Mesenchymal stem cell (in vitro differentiated cells and primary cell): ENCODE measurements around the gene LYPD4.

Experiments
- DNase-seq: peaks from one replicate; pipeline ENCODE4 v3.0.0-alpha.2; 2013
- H2AFZ ChIP-seq: one replicate; pipeline ENCODE4 v1.6.1; 2013; ENCODE audit warnings: low read depth, mild to moderate bottlenecking, control low read depth, inconsistent platforms, low read length, moderate library complexity
- H2AK5ac ChIP-seq: 2 replicates; pipeline ENCODE4 v1.6.1; 2013; ENCODE audit warnings: low read length, moderate library complexity, mild to moderate bottlenecking, inconsistent platforms; ENCODE audit not compliant: severe bottlenecking
- H2BK120ac ChIP-seq: one replicate; pipeline ENCODE4 v1.6.1; 2013; ENCODE audit warnings: low read depth, mild to moderate bottlenecking, inconsistent platforms, low read length, moderate library complexity
- H2BK12ac ChIP-seq, 2 experiments: one replicate each; pipeline ENCODE4 v1.6.1; 2013; ENCODE audit warnings: inconsistent platforms in 2 of 2, low read length in 2 of 2, mild to moderate bottlenecking in 2 of 2, moderate library complexity in 2 of 2, control low read depth in 1 of 2
- H2BK15ac ChIP-seq: one replicate; pipeline ENCODE4 v1.6.1; 2013; ENCODE audit warnings: mild to moderate bottlenecking, low read depth, inconsistent platforms; ENCODE audit not compliant: poor library complexity, severe bottlenecking
- H2BK5ac ChIP-seq: 2 replicates; pipeline ENCODE4 v1.6.1; 2013; ENCODE audit warnings: low read depth, mild to moderate bottlenecking, low read length, control low read depth, inconsistent platforms; ENCODE audit not compliant: poor library complexity, severe bottlenecking
- H3K14ac ChIP-seq, 2 experiments: one replicate each; pipeline ENCODE4 v1.6.1; 2013; ENCODE audit warnings: inconsistent platforms in 2 of 2, low read length in 2 of 2, control low read depth in 1 of 2, mild to moderate bottlenecking in 1 of 2, moderate library complexity in 1 of 2
- H3K18ac ChIP-seq, 2 experiments: one replicate each; pipeline ENCODE4 v1.6.1; 2013; ENCODE audit warnings: inconsistent platforms in 2 of 2, low read length in 2 of 2, control low read depth in 1 of 2, low read depth in 1 of 2, mild to moderate bottlenecking in 1 of 2
- H3K23ac ChIP-seq, 2 experiments: one replicate each; pipeline ENCODE4 v1.6.1; 2013; ENCODE audit warnings: inconsistent platforms in 2 of 2, low read length in 2 of 2, mild to moderate bottlenecking in 2 of 2, moderate library complexity in 2 of 2, control low read depth in 1 of 2
- H3K27ac ChIP-seq: 2 replicates; pipeline ENCODE4 v1.5.1; 2013; ENCODE audit warnings: mild to moderate bottlenecking, moderate library complexity, low read length, control low read depth, inconsistent platforms; ENCODE audit not compliant: poor library complexity, severe bottlenecking
- H3K27me3 ChIP-seq, 2 experiments: 2 replicates each; pipeline versions ENCODE4 v1.6.1 to v1.7.0; 2013; ENCODE audit warnings: low read length in 2 of 2, mild to moderate bottlenecking in 2 of 2, moderate library complexity in 2 of 2, control low read depth in 1 of 2, inconsistent platforms in 1 of 2; ENCODE audit not compliant: control insufficient read depth in 1 of 2, insufficient read depth in 1 of 2
- H3K36me3 ChIP-seq, 2 experiments: 2 replicates each; pipeline versions ENCODE4 v1.6.1 to v1.7.0; 2013; ENCODE audit warnings: low read length in 2 of 2, control low read depth in 1 of 2, inconsistent platforms in 1 of 2, low read depth in 1 of 2, mild to moderate bottlenecking in 1 of 2; ENCODE audit not compliant: insufficient read depth in 2 of 2, control insufficient read depth in 1 of 2
- H3K4ac ChIP-seq, 2 experiments: one replicate each; pipeline ENCODE4 v1.6.1; 2013; ENCODE audit warnings: inconsistent platforms in 2 of 2, low read length in 2 of 2, mild to moderate bottlenecking in 2 of 2, moderate library complexity in 2 of 2, control low read depth in 1 of 2, low read depth in 1 of 2
- H3K4me1 ChIP-seq: 2 replicates; pipeline ENCODE4 v1.6.1; 2013; ENCODE audit warnings: low read depth, low read length, control low read depth; ENCODE audit not compliant: control insufficient read depth, insufficient read depth
- H3K4me2 ChIP-seq: 2 replicates; pipeline ENCODE4 v1.6.1; 2013; ENCODE audit warnings: low read length, mild to moderate bottlenecking, inconsistent platforms; ENCODE audit not compliant: poor library complexity, severe bottlenecking
- H3K4me3 ChIP-seq, 2 experiments: 2 replicates each; pipeline versions ENCODE4 v1.5.1 to v1.7.0; 2013; ENCODE audit warnings: low read length in 2 of 2, mild to moderate bottlenecking in 2 of 2, control low read depth in 1 of 2, low read depth in 1 of 2; ENCODE audit not compliant: insufficient read depth in 1 of 2
- H3K79me1 ChIP-seq: replicated peaks from 2 replicates; pipeline ENCODE4 v1.6.1; 2013; ENCODE audit warnings: mild to moderate bottlenecking, control low read depth, low read length, inconsistent platforms; ENCODE audit not compliant: poor library complexity, severe bottlenecking
- H3K9ac ChIP-seq: 2 replicates; pipeline ENCODE4 v1.7.0; 2013; ENCODE audit warnings: mild to moderate bottlenecking, low read length, moderate library complexity
- H3K9me3 ChIP-seq: 2 replicates; pipeline ENCODE4 v1.7.0; 2013; ENCODE audit warnings: mild to moderate bottlenecking, low read length; ENCODE audit not compliant: control insufficient read depth
- H4K8ac ChIP-seq: one replicate; pipeline ENCODE4 v1.6.1; 2013; ENCODE audit warnings: inconsistent platforms, mild to moderate bottlenecking, low read length, moderate library complexity
- H4K91ac ChIP-seq: one replicate; pipeline ENCODE4 v1.6.1; 2013; ENCODE audit warnings: mild to moderate bottlenecking, low read length, inconsistent platforms
- WGBS: methylation state at CpG from one replicate; pipeline ENCODE4 v1.1.7; 2013; ENCODE audit warnings: mixed read lengths; 5-methylcytosine and 5-hydroxymethylcytosine counted together

LYPD4 gene

DNA sequence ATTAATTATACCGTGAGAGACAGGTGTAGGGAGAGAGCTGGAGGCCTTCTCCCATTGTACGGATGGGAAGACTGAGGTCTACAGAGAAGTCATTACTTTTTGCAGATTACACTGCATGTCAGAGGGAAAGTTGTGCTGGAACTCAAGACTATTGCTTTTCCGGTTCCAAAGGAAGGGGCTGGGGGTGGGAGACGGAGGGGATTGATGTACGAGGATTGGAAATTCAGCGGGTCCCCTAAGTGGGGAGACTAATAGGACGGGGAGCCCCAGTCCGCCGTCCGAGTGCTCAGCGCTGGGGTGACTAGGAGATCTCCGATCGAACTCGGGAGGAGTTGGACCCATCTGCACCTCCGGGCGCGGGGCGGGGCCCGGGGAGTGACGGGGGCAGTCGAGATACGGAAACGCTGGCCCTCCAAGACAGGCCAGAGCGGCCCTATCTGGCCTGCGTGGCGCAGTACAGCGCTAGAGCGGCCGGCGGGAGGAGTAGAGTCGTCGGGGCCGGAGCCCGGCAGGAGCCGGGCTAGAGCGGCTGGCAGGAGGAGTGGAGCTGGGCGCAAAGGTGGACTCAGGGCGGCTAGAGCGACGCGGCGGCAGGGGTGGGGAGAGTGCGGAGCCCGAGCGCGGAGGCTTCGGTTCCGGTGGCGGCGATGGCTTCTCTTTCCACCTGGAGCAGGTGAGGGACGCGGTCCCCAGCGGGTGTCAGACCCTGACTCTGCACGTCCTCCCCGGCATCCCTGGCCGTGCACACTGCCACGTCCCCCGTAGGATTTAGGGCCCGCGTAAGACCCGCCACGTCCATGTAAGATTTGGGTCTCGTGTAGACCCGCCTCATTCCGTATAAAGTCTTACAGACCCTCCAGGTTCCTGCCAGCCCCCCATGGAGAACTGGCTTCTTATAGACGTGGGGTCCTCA lies 39.6 kb upstream of the LYPD4 start:
- peak overlapping the region; percentile 97 for H3K9ac ChIP-seq
- 1% methylated on average over 62 of the region's 66 CpGs for WGBS
- H3K27me3 ChIP-seq = peaks cover 0 to 7% of the 10 kb centered on the region in 2 experiments
- H3K27ac ChIP-seq = no peak overlapping the region
- peak overlapping the region; percentile 65 for H2AFZ ChIP-seq
- DNase-seq = peak; percentile 96
- H3K18ac ChIP-seq = peak overlapping the region; percentile 58 to 74
- H2AK5ac ChIP-seq = no peak overlapping the region
- peak overlapping the region; percentile 83 for H4K91ac ChIP-seq
- H2BK5ac ChIP-seq = no peak overlapping the region
- H3K4me3 ChIP-seq = peak overlapping the region; percentile 80 to 99
- peaks cover 25% of the 10 kb centered on the region for H3K79me1 ChIP-seq
- peak overlapping the region in 1 of 2 experiments; percentile 78 for H3K14ac ChIP-seq
- peak overlapping the region; percentile 84 for H4K8ac ChIP-seq
- H3K23ac ChIP-seq = no peak overlapping the region
- peaks cover 26% of the 10 kb centered on the region for H3K4me1 ChIP-seq
- H3K4ac ChIP-seq = peak overlapping the region; percentile 20 to 89
- H3K4me2 ChIP-seq = peak overlapping the region; percentile 92
- H3K9me3 ChIP-seq = no peaks in the 10 kb centered on the region
- no peak overlapping the region for H2BK12ac ChIP-seq
- H3K36me3 ChIP-seq = peaks cover 9 to 12% of the 10 kb centered on the region in 2 experiments
- no peak overlapping the region for H2BK120ac ChIP-seq
- no peak overlapping the region for H2BK15ac ChIP-seq

DNA sequence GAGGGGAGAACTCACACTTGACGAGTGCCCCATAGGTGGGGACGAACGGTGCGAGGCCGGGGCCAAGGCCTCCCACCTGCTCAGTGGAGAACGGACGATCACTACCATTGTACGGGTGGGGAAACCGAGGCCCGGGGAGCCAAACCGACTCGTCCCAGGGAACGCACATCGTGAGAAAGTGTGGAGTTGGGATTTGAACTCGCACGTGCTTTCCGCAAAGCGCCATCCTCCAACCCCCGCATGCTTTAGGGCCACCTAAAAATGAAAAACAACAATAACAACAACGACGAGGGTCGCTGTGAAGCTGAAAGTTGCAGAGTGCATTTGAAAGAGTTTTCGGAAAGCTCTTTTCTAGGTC lies 39.0 kb upstream of the LYPD4 start:
- DNase-seq = no peak
- Histone ChIP-seq H3K18ac (peak overlapping the region; percentile 89 to 90), H4K91ac (peak overlapping the region; percentile 94), H3K4me2 (peak overlapping the region; percentile 72), H4K8ac (peak overlapping the region; percentile 93), H3K36me3 (peaks cover 5 to 6% of the 10 kb centered on the region in 2 experiments), H2BK15ac (peak overlapping the region; percentile 92), H2BK5ac (no peak overlapping the region), H2AK5ac (peak overlapping the region; percentile 43), H2AFZ (peak overlapping the region; percentile 49), H3K9ac (peak overlapping the region; percentile 97), H3K27me3 (peaks cover 2 to 13% of the 10 kb centered on the region in 2 experiments), H3K79me1 (peaks cover 19% of the 10 kb centered on the region), H3K14ac (peak overlapping the region; percentile 6 to 78), H3K4me1 (peaks cover 24% of the 10 kb centered on the region), H2BK120ac (peak overlapping the region; percentile 85), H3K9me3 (no peaks in the 10 kb centered on the region), H2BK12ac (peak overlapping the region in 1 of 2 experiments; percentile 21), H3K4ac (peak overlapping the region; percentile 89 to 91), H3K27ac (no peak overlapping the region), H3K4me3 (peak overlapping the region; percentile 87 to 99), H3K23ac (no peak overlapping the region)
- 5% methylated on average over 13 of the region's 23 CpGs for WGBS

DNA sequence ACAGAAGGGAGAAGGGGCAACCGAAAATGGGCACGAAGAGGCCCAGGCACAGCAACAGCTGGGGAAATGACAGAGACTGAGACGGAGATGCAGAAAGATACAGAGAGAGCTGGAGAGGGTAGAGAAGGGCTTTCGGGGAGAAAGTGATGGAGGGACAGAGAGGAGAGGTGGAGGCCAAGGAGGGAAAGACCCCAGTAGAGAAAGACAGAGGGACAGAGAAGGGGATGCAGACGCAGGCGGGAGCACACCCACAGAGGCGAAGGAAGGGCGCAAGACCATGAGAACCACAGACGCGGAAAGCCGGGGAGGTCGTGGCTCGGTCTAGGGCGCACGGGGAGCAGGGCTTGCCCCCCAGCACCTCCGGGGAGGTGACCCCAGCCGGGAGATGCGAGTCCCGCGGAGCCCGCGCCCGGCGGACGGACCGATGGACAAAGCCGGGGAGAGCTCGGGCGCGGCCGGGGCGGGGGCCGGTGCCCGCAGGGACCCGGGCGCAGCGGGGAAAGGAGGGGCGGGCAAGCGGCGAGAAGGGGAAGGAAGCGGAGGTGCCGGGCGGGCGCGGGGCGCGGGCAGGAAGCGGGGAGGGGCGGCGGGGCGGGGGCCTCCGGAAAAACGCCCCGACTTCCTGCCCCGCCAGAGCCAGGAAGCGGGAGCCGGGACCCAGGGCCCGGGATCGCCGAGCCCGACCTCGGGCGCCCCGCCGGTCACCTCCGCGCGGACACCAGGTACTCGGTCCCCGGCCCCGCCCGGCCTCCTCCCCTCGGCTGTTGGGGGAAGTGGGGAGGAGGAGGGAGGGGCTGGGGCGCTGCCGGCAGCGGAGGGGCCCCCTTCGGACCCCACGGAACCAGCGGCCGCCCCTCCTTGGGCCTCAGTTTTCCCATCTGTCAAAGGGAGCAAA lies 38.3 kb upstream of the LYPD4 start, which contains the start of gene ARHGEF1:
TSS of gene ARHGEF1 (plus strand) at position 617 of the 895 bp plus-strand sequence. CDS start 4,899 bp downstream, outside the sequence.
- H3K79me1 ChIP-seq = peaks cover 15% of the 10 kb centered on the region
- peak within 1 kb of the TSS; percentile 72 for H3K4me2 ChIP-seq
- peak within 1 kb of the TSS in 1 of 2 experiments; percentile 2 for H3K23ac ChIP-seq
- H3K14ac ChIP-seq = peak within 1 kb of the TSS; percentile 6 to 78
- peak within 1 kb of the TSS; percentile 89 to 90 for H3K18ac ChIP-seq
- H2BK12ac ChIP-seq = peak within 1 kb of the TSS in 1 of 2 experiments; percentile 21
- peak within 1 kb of the TSS; percentile 92 for H2BK15ac ChIP-seq
- H3K4me3 ChIP-seq = peak within 1 kb of the TSS; percentile 87 to 99
- peaks cover 19% of the 10 kb centered on the region for H3K4me1 ChIP-seq
- H3K27me3 ChIP-seq = peaks cover 8 to 19% of the 10 kb centered on the region in 2 experiments
- peak within 1 kb of the TSS; percentile 91 to 93 for H3K4ac ChIP-seq
- peak within 1 kb of the TSS; percentile 59 for H2AFZ ChIP-seq
- H3K36me3 ChIP-seq = peaks cover 0 to 6% of the 10 kb centered on the region in 2 experiments
- H3K9ac ChIP-seq = peak within 1 kb of the TSS; percentile 97
- peak within 1 kb of the TSS; percentile 43 for H2AK5ac ChIP-seq
- 5% methylated on average over 41 of the region's 80 CpGs for WGBS
- H3K9me3 ChIP-seq = no peaks in the 10 kb centered on the region
- peak within 1 kb of the TSS; percentile 26 for H3K27ac ChIP-seq
- DNase-seq = peak; percentile 12
- peak within 1 kb of the TSS; percentile 35 for H2BK5ac ChIP-seq
- peak within 1 kb of the TSS; percentile 94 for H4K91ac ChIP-seq
- peak within 1 kb of the TSS; percentile 85 for H2BK120ac ChIP-seq
- peak within 1 kb of the TSS; percentile 97 for H4K8ac ChIP-seq
